ENCODE measurements around the gene HERC4.

Gene HERC4

GRCh38 chr10:67955614-67956013 lies 119.5 kb downstream of the HERC4 start:
- ChIA-PET POLR2A (no interaction called here), CTCF (interaction anchor here (0.6 kb wide), 1 partner anchor 336 kb away, joined by 3 read pairs; no protein-coding TSS in a partner anchor)
- no peak for DNase-seq (ENCODE audit: extremely low spot score)
- TF ChIP-seq ZNF384 (IDR thresholded peaks at IDR 0.05) (no peak), TARDBP (IDR thresholded peaks at IDR 0.05) (no peak), BHLHE40 (IDR thresholded peaks at IDR 0.05; ENCODE audit: borderline replicate concordance) (no peak), PKNOX1 (IDR thresholded peaks at IDR 0.05) (no peak), LEF1 (IDR thresholded peaks at IDR 0.05; ENCODE audit: borderline replicate concordance) (no peak), FOXK2 (IDR thresholded peaks at IDR 0.05) (no peak), L3MBTL2 (conservative IDR thresholded peaks at IDR 0.05) (no peak), FOXA1 (IDR thresholded peaks at IDR 0.05) (no peak), FOXM1 (IDR thresholded peaks at IDR 0.05; ENCODE audit: borderline replicate concordance) (no peak), ARNT (IDR thresholded peaks at IDR 0.05) (no peak), SUZ12 (IDR thresholded peaks at IDR 0.05) (no peak), NFRKB (IDR thresholded peaks at IDR 0.05) (no peak), ELF4 (IDR thresholded peaks at IDR 0.05) (no peak), CTBP1 (IDR thresholded peaks at IDR 0.05; ENCODE audit: borderline replicate concordance) (no peak), HDGF (IDR thresholded peaks at IDR 0.05; ENCODE audit: borderline replicate concordance) (no peak), SP1 (IDR thresholded peaks at IDR 0.05) (no peak)

GRCh38 chr10:67943917-67944316 lies 131.2 kb downstream of the HERC4 start:
- TF ChIP-seq FOXA1 (IDR thresholded peaks at IDR 0.05), result no peak
- ChIA-PET CTCF (no interaction called here), POLR2A (no interaction called here)
- no peak for DNase-seq (ENCODE audit: extremely low spot score)

GRCh38 chr10:67936416-67936815 lies 138.7 kb downstream of the HERC4 start:
- TF ChIP-seq FOXA1 (IDR thresholded peaks at IDR 0.05), result no peak
- no peak for TF ChIP-seq SP1 (IDR thresholded peaks at IDR 0.05)
- no peak for TF ChIP-seq TARDBP (IDR thresholded peaks at IDR 0.05)
- no peak for TF ChIP-seq FOXK2 (IDR thresholded peaks at IDR 0.05)
- TF ChIP-seq CTBP1 (IDR thresholded peaks at IDR 0.05; ENCODE audit: borderline replicate concordance), result no peak
- TF ChIP-seq L3MBTL2 (conservative IDR thresholded peaks at IDR 0.05), result no peak
- ChIA-PET POLR2A (no interaction called here), CTCF (no interaction called here)
- no peak for DNase-seq (ENCODE audit: extremely low spot score)

GRCh38 chr10:67935223-67935622 lies 139.9 kb downstream of the HERC4 start:
- TF ChIP-seq FOXK2 (IDR thresholded peaks at IDR 0.05) (no peak), BHLHE40 (IDR thresholded peaks at IDR 0.05; ENCODE audit: borderline replicate concordance) (no peak), SP1 (IDR thresholded peaks at IDR 0.05) (no peak), CTBP1 (IDR thresholded peaks at IDR 0.05; ENCODE audit: borderline replicate concordance) (no peak), LEF1 (IDR thresholded peaks at IDR 0.05; ENCODE audit: borderline replicate concordance) (no peak), ELF4 (IDR thresholded peaks at IDR 0.05) (no peak), FOXA1 (IDR thresholded peaks at IDR 0.05) (no peak), SUZ12 (IDR thresholded peaks at IDR 0.05) (no peak), NFRKB (IDR thresholded peaks at IDR 0.05) (no peak), L3MBTL2 (conservative IDR thresholded peaks at IDR 0.05) (no peak)
- no peak for DNase-seq (ENCODE audit: extremely low spot score)
- CTCF ChIA-PET, result no interaction called here
- POLR2A ChIA-PET, result no interaction called here

GRCh38 chr10:67934336-67934735 lies 140.7 kb downstream of the HERC4 start:
- CTCF ChIA-PET, result no interaction called here
- POLR2A ChIA-PET, result no interaction called here
- TF ChIP-seq SP1 (IDR thresholded peaks at IDR 0.05) (no peak), FOXM1 (IDR thresholded peaks at IDR 0.05; ENCODE audit: borderline replicate concordance) (no peak), ELF4 (IDR thresholded peaks at IDR 0.05) (no peak), TARDBP (IDR thresholded peaks at IDR 0.05) (no peak), FOXK2 (IDR thresholded peaks at IDR 0.05) (no peak), L3MBTL2 (conservative IDR thresholded peaks at IDR 0.05) (no peak)
- DNase-seq (ENCODE audit: extremely low spot score), result no peak

GRCh38 chr10:67933199-67933598 lies 141.9 kb downstream of the HERC4 start:
- CTCF ChIA-PET, result no interaction called here
- TF ChIP-seq FOXM1 (IDR thresholded peaks at IDR 0.05; ENCODE audit: borderline replicate concordance) (no peak), FOXA1 (IDR thresholded peaks at IDR 0.05) (no peak), ELF4 (IDR thresholded peaks at IDR 0.05) (no peak), SP1 (IDR thresholded peaks at IDR 0.05) (no peak), LEF1 (IDR thresholded peaks at IDR 0.05; ENCODE audit: borderline replicate concordance) (no peak), HDGF (IDR thresholded peaks at IDR 0.05; ENCODE audit: borderline replicate concordance) (no peak), CTBP1 (IDR thresholded peaks at IDR 0.05; ENCODE audit: borderline replicate concordance) (no peak), L3MBTL2 (conservative IDR thresholded peaks at IDR 0.05) (no peak), PKNOX1 (IDR thresholded peaks at IDR 0.05) (no peak), FOXK2 (IDR thresholded peaks at IDR 0.05) (no peak), TARDBP (IDR thresholded peaks at IDR 0.05) (no peak), ZNF384 (IDR thresholded peaks at IDR 0.05) (no peak), BHLHE40 (IDR thresholded peaks at IDR 0.05; ENCODE audit: borderline replicate concordance) (no peak), ARNT (IDR thresholded peaks at IDR 0.05) (no peak), SUZ12 (IDR thresholded peaks at IDR 0.05) (no peak)
- POLR2A ChIA-PET, result no interaction called here
- no peak for DNase-seq (ENCODE audit: extremely low spot score)

- POLR2A ChIA-PET, result no interaction called here
These were observed 148.1 kb downstream of the HERC4 start for GRCh38 chr10:67926951-67927350.

More at GRCh38 chr10:67926951-67927350, 148.1 kb downstream of the HERC4 start:
- no peak for DNase-seq (ENCODE audit: extremely low spot score)
- CTCF ChIA-PET, result no interaction called here
- TF ChIP-seq BHLHE40 (IDR thresholded peaks at IDR 0.05; ENCODE audit: borderline replicate concordance) (no peak), SUZ12 (IDR thresholded peaks at IDR 0.05) (no peak), ZNF384 (IDR thresholded peaks at IDR 0.05) (no peak), ARNT (IDR thresholded peaks at IDR 0.05) (no peak), FOXM1 (IDR thresholded peaks at IDR 0.05; ENCODE audit: borderline replicate concordance) (no peak), SP1 (IDR thresholded peaks at IDR 0.05) (no peak), FOXK2 (IDR thresholded peaks at IDR 0.05) (no peak), FOXA1 (IDR thresholded peaks at IDR 0.05) (no peak)

Measured in HEK293T (cell line).